Ovary (tissue), 9 donors: ENCODE data around the gene SUMF1. TPM values are rescaled to one million over a fixed set of nuclear protein-coding genes. Genes with fewer than 3 reads are reported as not detected.

Experiments
- DNase-seq, 5 donors: peaks; one replicate each; pipeline ENCODE4 v3.0.0-alpha.2; 2019 to 2020
- H3K27ac ChIP-seq, 2 donors: fragments of 200-600 bp; one replicate each; pipeline versions ENCODE4 v1.5.1 to v1.8.0; 2019 to 2022
- H3K27me3 ChIP-seq: fragments of 200-600 bp; one replicate; pipeline ENCODE4 v1.8.0; 2022
- H3K36me3 ChIP-seq: fragments of 200-600 bp; sonication (generic); one replicate; pipeline ENCODE4 v1.5.1; 2019
- H3K4me1 ChIP-seq: one replicate; pipeline ENCODE4 v1.8.1; 2013; ENCODE audit warnings: mild to moderate bottlenecking, moderate library complexity; ENCODE audit not compliant: insufficient read depth
- H3K4me3 ChIP-seq: fragments of 200-600 bp; sonication (generic); one replicate; pipeline ENCODE4 v1.5.1; 2017
- H3K9me3 ChIP-seq, 2 donors: fragments of 200-600 bp in 1 of 2; sonication (generic) in 1 of 2; one replicate each; pipeline versions ENCODE4 v1.5.1 to v1.8.1; 2013 to 2019; ENCODE audit warnings: mild to moderate bottlenecking in 1 of 2, moderate library complexity in 1 of 2
- EP300 ChIP-seq: sonication (generic); formaldehyde crosslinking; IDR thresholded peaks from one replicate; pipeline ENCODE4 v1.6.1; 2017; ENCODE audit warnings: antibody characterized with exemption
- POLR2A ChIP-seq: fragments of 450-650 bp; IDR thresholded peaks from one replicate; pipeline ENCODE4 v1.6.1; 2017; ENCODE audit warnings: antibody characterized with exemption, mild to moderate bottlenecking, moderate library complexity
- WGBS, 3 donors: extraction: QIAGEN DNeasy Blood & Tissue Kit in 1 of 3; methylation state at CpG; one replicate each; pipeline versions ENCODE4 v1.1.5 to v1.1.7; 2013 to 2017; 5-methylcytosine and 5-hydroxymethylcytosine counted together
- intact Hi-C, 4 donors: fragments of 100-400 bp; cut with DNase I; formaldehyde crosslinking; loops; one replicate each; pipeline versions ENCODE4 v1.11.0 to v1.15.1; 2022 to 2023
- polyA plus RNA-seq, 2 donors: library from polyadenylated mRNA; stranded (reverse); fragments of 200-250 nt in 1 of 2; fragments of 350-450 nt in 1 of 2; fragmentation: Illumina TruSeq in 1 of 2; extraction: RNeasy Lipid Tissue Mini Kit (QIAGEN cat#74804) in 1 of 2; gene quantifications; one replicate each; pipeline ENCODE4 v1.2.3, GENCODE V29; 2013 to 2014
- total RNA-seq, 7 donors: library from RNA; depleted of rRNA in 2 of 7; stranded (reverse); fragments of >200 nt in 2 of 7; fragmentation: NEBNext Ultra II Directional in 3 of 7; extraction: Animal tissue kit (Norgen Biotek cat#: 25700) in 3 of 7; gene quantifications; one replicate each; pipeline versions ENCODE4 v1.1.0 to v1.2.4, GENCODE V29; 2016 to 2023
- TF ChIP-seq, protein P1 (sequence below), 3 donors: fragments of 450-650 bp in 2 of 3; fragments of 200-600 bp in 1 of 3; IDR thresholded peaks; one replicate each; pipeline versions ENCODE4 v1.5.1 to v1.8.0; 2016 to 2022; ENCODE audit warnings: antibody characterized with exemption in 3 of 3, mild to moderate bottlenecking in 1 of 3
- donor health status: DM: no; HTN: no; CAD: no; lungs with moderate emphysema.
- donor health status: DM: no; HTN: no; CAD: no.
- donor health status: Bipolar disorder and iron deficiency.
- donor health status: DM: yes; HTN: yes; CAD: no.
- donor health status: DM: no; HTN: no; CAD: no.
- donor health status: DM: yes; HTN: yes; CAD: no.

The SUMF1 gene
- total and polyA plus RNA-seq, 9 donors = 17.6 to 57.2 (median 24.7) TPM

DNA sequence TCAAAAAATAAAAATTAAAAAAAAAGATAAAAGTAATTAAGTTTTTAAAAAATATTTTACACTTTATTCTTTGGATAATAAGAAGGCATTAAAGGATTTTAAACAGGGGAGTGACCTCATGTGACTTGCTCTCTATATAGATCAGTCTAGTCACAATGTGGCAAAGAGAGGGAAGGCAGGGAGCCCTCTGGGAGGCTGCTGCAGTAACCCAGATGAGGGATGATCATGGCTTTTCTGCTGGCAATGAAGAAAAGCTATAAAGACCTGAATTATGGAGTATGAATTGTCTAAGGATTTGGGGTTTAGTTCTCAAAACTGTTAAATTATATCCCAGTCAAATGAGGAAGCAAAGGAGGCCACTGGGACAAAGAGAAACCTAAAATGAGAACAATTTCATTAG, 58.1 kb downstream of the SUMF1 start:
- Histone ChIP-seq H3K4me3 (no peak overlapping the region), H3K36me3 (no peaks in the 10 kb centered on the region), H3K27me3 (no peaks in the 10 kb centered on the region), H3K27ac (no peak overlapping the region), H3K9me3 (no peaks in the 10 kb centered on the region), H3K4me1 (no peaks in the 10 kb centered on the region)
- no peak for DNase-seq
- TF ChIP-seq POLR2A = no peak
- TF ChIP-seq, protein P1, sequence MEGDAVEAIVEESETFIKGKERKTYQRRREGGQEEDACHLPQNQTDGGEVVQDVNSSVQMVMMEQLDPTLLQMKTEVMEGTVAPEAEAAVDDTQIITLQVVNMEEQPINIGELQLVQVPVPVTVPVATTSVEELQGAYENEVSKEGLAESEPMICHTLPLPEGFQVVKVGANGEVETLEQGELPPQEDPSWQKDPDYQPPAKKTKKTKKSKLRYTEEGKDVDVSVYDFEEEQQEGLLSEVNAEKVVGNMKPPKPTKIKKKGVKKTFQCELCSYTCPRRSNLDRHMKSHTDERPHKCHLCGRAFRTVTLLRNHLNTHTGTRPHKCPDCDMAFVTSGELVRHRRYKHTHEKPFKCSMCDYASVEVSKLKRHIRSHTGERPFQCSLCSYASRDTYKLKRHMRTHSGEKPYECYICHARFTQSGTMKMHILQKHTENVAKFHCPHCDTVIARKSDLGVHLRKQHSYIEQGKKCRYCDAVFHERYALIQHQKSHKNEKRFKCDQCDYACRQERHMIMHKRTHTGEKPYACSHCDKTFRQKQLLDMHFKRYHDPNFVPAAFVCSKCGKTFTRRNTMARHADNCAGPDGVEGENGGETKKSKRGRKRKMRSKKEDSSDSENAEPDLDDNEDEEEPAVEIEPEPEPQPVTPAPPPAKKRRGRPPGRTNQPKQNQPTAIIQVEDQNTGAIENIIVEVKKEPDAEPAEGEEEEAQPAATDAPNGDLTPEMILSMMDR (IDR thresholded peaks at IDR 0.05) = no peak
- TF ChIP-seq EP300 = no peak
- intact Hi-C loops = no loop called here

DNA sequence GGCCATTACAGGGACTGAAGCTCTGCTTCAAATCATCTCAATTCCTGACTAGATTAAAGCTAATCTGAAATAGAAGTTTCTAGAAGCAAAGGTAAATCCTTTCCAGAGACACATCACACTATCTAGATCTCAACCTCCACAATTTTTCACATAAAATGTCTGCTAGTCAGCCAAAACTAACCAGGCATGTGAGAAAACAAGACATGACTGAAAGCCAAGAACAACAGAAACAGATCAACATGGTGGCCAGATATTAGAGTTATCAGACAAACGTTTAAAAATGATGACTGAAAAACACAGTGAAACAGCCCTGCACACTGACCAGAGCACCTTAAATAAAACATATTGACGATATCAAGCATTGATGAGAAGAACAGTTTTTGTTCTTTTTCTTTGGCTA, 59.1 kb downstream of the SUMF1 start:
- Histone ChIP-seq H3K27me3 (no peaks in the 10 kb centered on the region), H3K27ac (no peak overlapping the region), H3K36me3 (no peaks in the 10 kb centered on the region), H3K4me3 (no peak overlapping the region), H3K9me3 (no peaks in the 10 kb centered on the region), H3K4me1 (no peaks in the 10 kb centered on the region)
- no peak for TF ChIP-seq EP300
- TF ChIP-seq, protein P1 (IDR thresholded peaks at IDR 0.05) = no peak
- no peak for TF ChIP-seq POLR2A
- no peak for DNase-seq
- WGBS, 3 donors = 40 to 52% (median 46%) methylated on average over 2 of the region's 2 CpGs
- intact Hi-C loops = no loop called here

DNA sequence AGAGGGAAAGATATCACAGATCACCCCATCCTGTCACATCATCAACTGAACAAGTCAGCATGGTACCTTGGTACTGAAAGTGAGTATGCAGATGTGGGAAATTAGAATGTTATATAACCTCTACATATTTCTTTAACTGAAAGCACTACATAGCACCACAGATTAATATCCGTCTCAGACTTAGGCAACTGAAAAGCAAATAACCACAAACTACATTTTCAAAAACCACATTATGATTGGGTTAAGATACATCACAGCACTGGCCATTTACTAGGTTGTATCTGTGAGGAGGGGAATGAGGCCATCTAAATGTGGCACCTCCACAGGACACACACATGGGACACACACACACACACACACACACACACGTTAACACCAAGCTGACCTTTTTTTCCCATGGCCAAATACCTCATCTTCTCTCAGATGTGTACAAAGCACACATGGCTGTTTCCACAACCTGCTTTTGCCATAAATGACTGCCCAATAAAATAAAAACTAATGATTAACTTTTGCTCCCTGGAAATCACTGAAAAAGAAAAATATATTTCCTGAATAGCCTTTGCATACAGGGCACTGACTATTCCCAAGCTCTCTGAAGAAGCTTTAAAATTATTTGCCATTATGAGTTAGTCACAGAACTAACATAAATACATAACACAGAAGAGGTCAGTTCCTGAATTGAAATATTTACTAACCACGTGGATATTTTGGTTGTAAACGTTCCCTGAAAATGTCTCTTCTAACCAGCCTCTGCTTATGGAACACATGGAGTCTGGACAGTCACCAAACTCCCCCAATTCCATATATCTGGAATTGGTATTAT, 60.1 kb downstream of the SUMF1 start:
- intact Hi-C loops = no loop called here
- H3K4me3 ChIP-seq = no peak overlapping the region
- no peak for DNase-seq
- no peaks in the 10 kb centered on the region for H3K36me3 ChIP-seq
- no peak overlapping the region for H3K27ac ChIP-seq
- WGBS, 3 donors = 53 to 65% (median 61%) methylated on average over 4 of the region's 4 CpGs
- H3K4me1 ChIP-seq = no peaks in the 10 kb centered on the region
- no peaks in the 10 kb centered on the region for H3K27me3 ChIP-seq
- no peaks in the 10 kb centered on the region for H3K9me3 ChIP-seq
- TF ChIP-seq EP300 (no peak), POLR2A (no peak)
- TF ChIP-seq, protein P1 (IDR thresholded peaks at IDR 0.05) = no peak

DNA sequence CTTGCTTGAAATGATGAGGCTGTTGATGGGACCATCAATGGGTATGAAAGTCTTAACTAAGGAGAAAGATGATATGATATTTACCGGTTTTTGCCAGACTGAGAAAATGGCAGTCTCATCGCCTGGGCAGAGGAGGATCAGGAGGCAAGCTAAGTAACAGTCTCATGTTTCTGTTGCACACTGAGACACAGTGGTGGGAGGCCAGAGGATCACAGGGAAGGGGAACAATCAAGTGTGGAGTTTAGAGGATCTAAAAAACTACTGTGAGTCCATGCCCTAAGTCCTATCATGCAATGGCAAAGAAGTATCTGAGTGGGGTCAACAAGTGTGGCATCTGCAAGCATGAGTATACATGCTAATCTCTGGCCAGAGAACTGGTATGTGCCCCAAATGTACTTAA, 62.2 kb downstream of the SUMF1 start:
- TF ChIP-seq POLR2A = no peak
- TF ChIP-seq EP300 = no peak
- TF ChIP-seq, protein P1 (IDR thresholded peaks at IDR 0.05) = no peak
- Histone ChIP-seq H3K27me3 (no peaks in the 10 kb centered on the region), H3K36me3 (no peaks in the 10 kb centered on the region), H3K4me1 (no peaks in the 10 kb centered on the region), H3K4me3 (no peak overlapping the region), H3K9me3 (no peaks in the 10 kb centered on the region), H3K27ac (no peak overlapping the region)
- intact Hi-C loops = no loop called here
- 90 to 97% (median 96%) methylated on average over 2 of the region's 2 CpGs for WGBS, 3 donors
- DNase-seq = no peak
